Fibroblast of pulmonary artery (primary cell): Measurements from ENCODE around the gene PCDHGA4.
"Not testable (repeated sequence)": the region's sequence is repeated elsewhere in the genome, so short reads cannot be mapped to it uniquely, and the experiment has no call there.

ENCODE experiments used
- DNase-seq: peaks from one replicate; pipeline ENCODE4 v3.0.0-alpha.2; 2010; ENCODE audit warnings: low read depth
- H3K4me3 ChIP-seq: replicated peaks from 2 replicates; pipeline ENCODE4 v1.5.1; 2011; ENCODE audit warnings: low read depth, mild to moderate bottlenecking, control low read depth, low read length, moderate library complexity
- CTCF ChIP-seq: IDR thresholded peaks from 2 replicates; pipeline ENCODE4 v1.5.1; 2011; ENCODE audit warnings: mild to moderate bottlenecking, control low read depth, low read length, inconsistent platforms; ENCODE audit errors: missing control alignments

PCDHGA4 gene

GRCh38 chr5:141388661-141389060, 33.8 kb downstream of the PCDHGA4 start:
- TF ChIP-seq CTCF, result no peak
- no peak for DNase-seq
- H3K4me3 ChIP-seq, result no peak overlapping the region

- no peak for DNase-seq
- no peak overlapping the region for H3K4me3 ChIP-seq
- TF ChIP-seq CTCF, result no peak
Observed at GRCh38 chr5:141389153-141390042, 34.6 kb downstream of the PCDHGA4 start.

GRCh38 chr5:141392429-141393198, 37.8 kb downstream of the PCDHGA4 start, which contains the start of gene PCDHGA8:
Gene PCDHGA8 (plus strand): TSS chr5:141392633. CDS start chr5:141392814, 181 bp downstream.
- H3K4me3 ChIP-seq, result no peak within 1 kb of the TSS
- TF ChIP-seq CTCF, result peak; percentile 17
- peak; percentile 33 for DNase-seq

GRCh38 chr5:141393267-141393666, 38.4 kb downstream of the PCDHGA4 start:
- no peak for TF ChIP-seq CTCF
- no peak for DNase-seq
- no peak overlapping the region for H3K4me3 ChIP-seq

- not testable (repeated sequence) for H3K4me3 ChIP-seq, DNase-seq
Observed at GRCh38 chr5:141394401-141395187, 39.8 kb downstream of the PCDHGA4 start.

- peak; percentile 78 for DNase-seq
- TF ChIP-seq CTCF, result peak; percentile 64
- H3K4me3 ChIP-seq, result peak within 1 kb of the TSS; percentile 50
Observed at GRCh38 chr5:141397756-141398551, 43.1 kb downstream of the PCDHGA4 start, which contains the start of gene PCDHGB5. Gene PCDHGB5 (plus strand): TSS chr5:141397947. CDS start chr5:141398128, 181 bp downstream.
